AG08396 (cell line): ENCODE results near the gene UBE2C.

ENCODE experiments used
- DNase-seq: peaks from one replicate; pipeline ENCODE4 v3.0.0; 2012; ENCODE audit warnings: low spot score, mixed read lengths

Gene UBE2C

GRCh38 chr20:45833030-45833882 lies 20.8 kb downstream of the UBE2C start, which contains the start of gene SNX21:
TSS of gene SNX21 (plus strand) at chr20:45833799. CDS start at chr20:45833920, 121 bp downstream.
- peak; percentile 92 for DNase-seq

- peak; percentile 89 for DNase-seq
Observed at GRCh38 chr20:45833883-45834796, 21.7 kb downstream of the UBE2C start.

- DNase-seq = no peak
Observed at GRCh38 chr20:45834797-45835161, 22.3 kb downstream of the UBE2C start.

- DNase-seq = no peak
Observed at GRCh38 chr20:45835329-45835765, 22.9 kb downstream of the UBE2C start.

GRCh38 chr20:45835825-45836224 lies 23.4 kb downstream of the UBE2C start:
- DNase-seq = peak; percentile 70

- no peak for DNase-seq
Observed at GRCh38 chr20:45836841-45837240, 24.4 kb downstream of the UBE2C start.

GRCh38 chr20:45840700-45841198 lies 28.3 kb downstream of the UBE2C start:
- DNase-seq = no peak

- no peak for DNase-seq
Observed at GRCh38 chr20:45841407-45842129, 29.1 kb downstream of the UBE2C start.

GRCh38 chr20:45842169-45842812 lies 29.8 kb downstream of the UBE2C start:
- DNase-seq = peak; percentile 53

GRCh38 chr20:45843506-45843905 lies 31.1 kb downstream of the UBE2C start:
- no peak for DNase-seq

GRCh38 chr20:45845452-45845851 lies 33.0 kb downstream of the UBE2C start:
- no peak for DNase-seq

- DNase-seq = no peak
Observed at GRCh38 chr20:45848421-45848820, 36.0 kb downstream of the UBE2C start.

- DNase-seq = no peak
Observed at GRCh38 chr20:45848969-45849582, 36.6 kb downstream of the UBE2C start.

GRCh38 chr20:45850238-45850637 lies 37.8 kb downstream of the UBE2C start:
- DNase-seq = no peak

- DNase-seq = no peak
Observed at GRCh38 chr20:45850926-45851325, 38.5 kb downstream of the UBE2C start.

- no peak for DNase-seq
Observed at GRCh38 chr20:45851501-45851900, 39.1 kb downstream of the UBE2C start.

GRCh38 chr20:45852326-45852725 lies 39.9 kb downstream of the UBE2C start:
- DNase-seq = no peak

- DNase-seq = no peak
Observed at GRCh38 chr20:45853484-45853883, 41.0 kb downstream of the UBE2C start.

GRCh38 chr20:45857114-45857881 lies 44.9 kb downstream of the UBE2C start, which contains the start of the genes ACOT8 and ZSWIM3:
TSS of gene ACOT8 (minus strand) at chr20:45857392. CDS start at chr20:45857315, 77 bp downstream.
TSS of gene ZSWIM3 (plus strand) at chr20:45857614. CDS start at chr20:45857826, 212 bp downstream.
- DNase-seq = peak; percentile 99

GRCh38 chr20:45857882-45858216 lies 45.4 kb downstream of the UBE2C start:
- DNase-seq = no peak
